Right lobe of liver (tissue), 4 donors: ENCODE measurements around the gene MYO16.

Source experiments
- POLR2A ChIP-seq: fragments of 450-650 bp; IDR thresholded peaks from one replicate; pipeline ENCODE4 v1.6.1; 2017; ENCODE audit warnings: antibody characterized with exemption, mild to moderate bottlenecking
- TF ChIP-seq, protein P1 (sequence below), 4 donors: fragments of 200-600 bp in 3 of 4; fragments of 450-650 bp in 1 of 4; IDR thresholded peaks; one replicate each; pipeline versions ENCODE4 v1.5.1 to v1.8.0; 2016 to 2022; ENCODE audit warnings: antibody characterized with exemption in 4 of 4, mild to moderate bottlenecking in 2 of 4
- donor health status: DM: no; HTN: no; CAD: no.
- donor health status: DM: no; HTN: no; CAD: no.
- donor health status: DM: no; HTN: yes; CAD: no.

DNA sequence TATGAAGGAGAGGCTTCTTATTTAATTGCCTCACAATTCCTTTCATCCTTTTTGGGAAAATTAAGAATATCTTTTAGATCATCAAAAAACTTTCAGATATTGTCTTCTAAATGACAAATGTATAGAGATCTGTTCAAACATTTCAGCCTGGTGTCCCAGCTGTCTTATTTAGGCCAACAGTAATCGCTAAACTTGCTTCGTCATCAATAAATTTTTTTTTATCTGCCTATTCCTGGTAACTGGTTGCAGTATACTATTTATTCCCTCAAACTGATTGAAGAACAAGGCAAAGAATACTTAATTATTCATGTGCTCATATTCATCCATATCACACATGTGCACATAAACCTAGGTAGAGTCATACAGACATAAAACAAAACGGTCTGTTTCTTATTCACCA lies 5.3 kb upstream of the MYO16 start:
- TF ChIP-seq, protein P1, sequence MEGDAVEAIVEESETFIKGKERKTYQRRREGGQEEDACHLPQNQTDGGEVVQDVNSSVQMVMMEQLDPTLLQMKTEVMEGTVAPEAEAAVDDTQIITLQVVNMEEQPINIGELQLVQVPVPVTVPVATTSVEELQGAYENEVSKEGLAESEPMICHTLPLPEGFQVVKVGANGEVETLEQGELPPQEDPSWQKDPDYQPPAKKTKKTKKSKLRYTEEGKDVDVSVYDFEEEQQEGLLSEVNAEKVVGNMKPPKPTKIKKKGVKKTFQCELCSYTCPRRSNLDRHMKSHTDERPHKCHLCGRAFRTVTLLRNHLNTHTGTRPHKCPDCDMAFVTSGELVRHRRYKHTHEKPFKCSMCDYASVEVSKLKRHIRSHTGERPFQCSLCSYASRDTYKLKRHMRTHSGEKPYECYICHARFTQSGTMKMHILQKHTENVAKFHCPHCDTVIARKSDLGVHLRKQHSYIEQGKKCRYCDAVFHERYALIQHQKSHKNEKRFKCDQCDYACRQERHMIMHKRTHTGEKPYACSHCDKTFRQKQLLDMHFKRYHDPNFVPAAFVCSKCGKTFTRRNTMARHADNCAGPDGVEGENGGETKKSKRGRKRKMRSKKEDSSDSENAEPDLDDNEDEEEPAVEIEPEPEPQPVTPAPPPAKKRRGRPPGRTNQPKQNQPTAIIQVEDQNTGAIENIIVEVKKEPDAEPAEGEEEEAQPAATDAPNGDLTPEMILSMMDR (IDR thresholded peaks at IDR 0.05), result no peak
- no peak for TF ChIP-seq POLR2A
